ENCODE results near the gene PRSS53.
A peak's percentile ranks its signal among the peaks of the same experiment; 100 is the strongest.

Gene PRSS53

GRCh38 chr16:31073970-31074813 is 14.6 kb downstream of the PRSS53 start, which contains the start of the genes ZNF646 and ZNF668:
ZNF646 (plus strand) TSS chr16:31074422; CDS start chr16:31076325, 1,903 bp downstream.
ZNF668 (minus strand) TSS chr16:31074240; CDS start chr16:31064459, 9,781 bp downstream.
- peak within 1 kb of the TSS; percentile 77 to 96 (median 84) for H3K4me3 ChIP-seq
- no peaks in the 10 kb centered on the region for H3K9me3 ChIP-seq (replicated peaks in 1 of 11)
- H3K27me3 ChIP-seq = no peaks in the 10 kb centered on the region
- peaks cover 24 to 77% (median 45%) of the 10 kb centered on the region in 11 experiments; a peak in 21 of 22 replicates for H4K20me1 ChIP-seq
- peak within 1 kb of the TSS; percentile 92 to 98 (median 95) for H3K9ac ChIP-seq
- H3K4me1 ChIP-seq = peaks cover 29 to 45% (median 39%) of the 10 kb centered on the region in 10 experiments
- H3K27ac ChIP-seq = peak within 1 kb of the TSS; percentile 91 to 98 (median 95)
- H3K4me2 ChIP-seq = peak within 1 kb of the TSS; percentile 89 to 98 (median 93)
- H3K36me3 ChIP-seq = peaks cover 32 to 47% (median 35%) of the 10 kb centered on the region in 11 experiments
- no peak for TF ChIP-seq Cebpa-rat (IDR thresholded peaks at IDR 0.05)

- Histone ChIP-seq H3K9ac (peak overlapping the region; percentile 92 to 98 (median 95)), H3K4me1 (peaks cover 29 to 37% (median 33%) of the 10 kb centered on the region in 10 experiments), H3K4me3 (peak overlapping the region; percentile 77 to 96 (median 84)), H3K27ac (peak overlapping the region; percentile 91 to 98 (median 95)), H3K36me3 (peaks cover 23 to 39% (median 26%) of the 10 kb centered on the region in 11 experiments), H3K27me3 (no peaks in the 10 kb centered on the region), H3K4me2 (peak overlapping the region; percentile 89 to 98 (median 93)), H4K20me1 (peaks cover 16 to 77% (median 45%) of the 10 kb centered on the region in 11 experiments; a peak in 21 of 22 replicates), H3K9me3 (replicated peaks in 1 of 11) (no peaks in the 10 kb centered on the region)
- TF ChIP-seq Cebpa-rat (IDR thresholded peaks at IDR 0.05) = no peak
Observed at GRCh38 chr16:31073142-31073969, 15.4 kb downstream of the PRSS53 start.

- Histone ChIP-seq H3K4me2 (peak overlapping the region; percentile 89 to 98 (median 93)), H3K27me3 (no peaks in the 10 kb centered on the region), H3K9me3 (replicated peaks in 1 of 11) (no peaks in the 10 kb centered on the region), H3K9ac (peak overlapping the region; percentile 92 to 98 (median 95)), H3K4me3 (peak overlapping the region; percentile 77 to 96 (median 84)), H4K20me1 (peaks cover 9 to 76% (median 43%) of the 10 kb centered on the region in 11 experiments; a peak in 21 of 22 replicates), H3K36me3 (peaks cover 17 to 34% (median 22%) of the 10 kb centered on the region in 11 experiments), H3K4me1 (peaks cover 29 to 34% (median 30%) of the 10 kb centered on the region in 10 experiments), H3K27ac (peak overlapping the region; percentile 91 to 98 (median 95))
- TF ChIP-seq Cebpa-rat (IDR thresholded peaks at IDR 0.05) = no peak
Observed at GRCh38 chr16:31072540-31073141, 16.1 kb downstream of the PRSS53 start.

- Histone ChIP-seq H4K20me1 (peaks cover 4 to 76% (median 43%) of the 10 kb centered on the region in 11 experiments; a peak in 17 of 22 replicates), H3K4me2 (peak overlapping the region; percentile 89 to 98 (median 93)), H3K9me3 (replicated peaks in 1 of 11) (no peaks in the 10 kb centered on the region), H3K4me1 (peaks cover 29 to 34% (median 31%) of the 10 kb centered on the region in 10 experiments), H3K9ac (peak overlapping the region; percentile 92 to 98 (median 95)), H3K27ac (peak overlapping the region; percentile 91 to 98 (median 95)), H3K36me3 (peaks cover 9 to 34% (median 16%) of the 10 kb centered on the region in 11 experiments), H3K4me3 (peak overlapping the region; percentile 77 to 96 (median 84)), H3K27me3 (no peaks in the 10 kb centered on the region)
- no peak for TF ChIP-seq Cebpa-rat (IDR thresholded peaks at IDR 0.05)
Observed at GRCh38 chr16:31071861-31072260, 16.9 kb downstream of the PRSS53 start.

- Histone ChIP-seq H3K4me1 (peaks cover 26 to 45% (median 38%) of the 10 kb centered on the region in 10 experiments), H3K4me3 (no peak overlapping the region), H3K27ac (no peak overlapping the region), H3K9me3 (replicated peaks in 1 of 11) (no peaks in the 10 kb centered on the region), H3K36me3 (peaks cover 17 to 52% (median 35%) of the 10 kb centered on the region in 11 experiments), H3K4me2 (no peak overlapping the region), H3K27me3 (no peaks in the 10 kb centered on the region), H4K20me1 (peaks cover 0 to 97% (median 63%) of the 10 kb centered on the region in 11 experiments; a peak in 17 of 22 replicates), H3K9ac (no peak overlapping the region)
- no peak for TF ChIP-seq Cebpa-rat (IDR thresholded peaks at IDR 0.05)
Observed at GRCh38 chr16:31067342-31067741, 21.4 kb downstream of the PRSS53 start.

- no peaks in the 10 kb centered on the region for H3K9me3 ChIP-seq (replicated peaks in 1 of 11)
- peak overlapping the region in 7 of 11 experiments; percentile 9 to 57 (median 38); a peak in 12 of 22 replicates for H3K27ac ChIP-seq
- no peak for TF ChIP-seq Cebpa-rat (IDR thresholded peaks at IDR 0.05)
- peaks cover 40 to 72% (median 59%) of the 10 kb centered on the region in 11 experiments for H3K36me3 ChIP-seq
- H3K4me1 ChIP-seq = peaks cover 14 to 30% (median 25%) of the 10 kb centered on the region in 10 experiments; a peak in 19 of 20 replicates
- H3K4me2 ChIP-seq = peak overlapping the region in 10 of 11 experiments; percentile 4 to 70 (median 60); a peak in 18 of 22 replicates
- no peaks in the 10 kb centered on the region for H3K27me3 ChIP-seq
- peak overlapping the region in 8 of 11 experiments; percentile 8 to 47 (median 29); a peak in 9 of 22 replicates for H3K9ac ChIP-seq
- H4K20me1 ChIP-seq = peaks cover 0 to 97% (median 77%) of the 10 kb centered on the region in 11 experiments; a peak in 17 of 22 replicates
- H3K4me3 ChIP-seq = no peak overlapping the region
Observed at GRCh38 chr16:31064882-31065461, 23.8 kb downstream of the PRSS53 start.

GRCh38 chr16:31063843-31064611 is 24.7 kb downstream of the PRSS53 start:
- H3K9me3 ChIP-seq (replicated peaks in 1 of 11) = no peaks in the 10 kb centered on the region
- H3K9ac ChIP-seq = peak overlapping the region in 8 of 11 experiments; percentile 8 to 47 (median 29); a peak in 6 of 22 replicates

More at GRCh38 chr16:31063843-31064611, 24.7 kb downstream of the PRSS53 start:
- Histone ChIP-seq H4K20me1 (peaks cover 0 to 87% (median 72%) of the 10 kb centered on the region in 11 experiments; a peak in 17 of 22 replicates), H3K27me3 (no peaks in the 10 kb centered on the region), H3K36me3 (peaks cover 40 to 81% (median 68%) of the 10 kb centered on the region in 11 experiments), H3K27ac (peak overlapping the region in 6 of 11 experiments; percentile 9 to 57 (median 38); a peak in 7 of 22 replicates), H3K4me3 (no peak overlapping the region), H3K4me1 (peaks cover 14 to 30% (median 25%) of the 10 kb centered on the region in 10 experiments; a peak in 19 of 20 replicates), H3K4me2 (peak overlapping the region in 9 of 11 experiments; percentile 43 to 70 (median 61); a peak in 17 of 22 replicates)
- TF ChIP-seq Cebpa-rat (IDR thresholded peaks at IDR 0.05) = no peak
